Stimulated activated effector memory CD8-positive, alpha-beta T cell treated with anti-CD3 and anti-CD28 coated beads, Interleukin-12 subunit alpha, Interleukin-12 subunit beta, amount 100 ng/mL, for 72 hours (primary cell): Measurements from ENCODE around the gene SNPH.

ENCODE experiments used
- ATAC-seq: fragments of 150-1000 bp; cut with Tn5 transposase; 2 replicates; pipeline ENCODE4 v1.10.0; 2021
- DNase-seq, 2 donors: peaks; one replicate each; pipeline ENCODE4 v3.0.0; 2021 to 2022; ENCODE audit warnings: low spot score in 2 of 2
- H3K27ac Mint-ChIP-seq: one replicate; pipeline ENCODE4 v1.8.0; 2022; ENCODE audit warnings: mild to moderate bottlenecking, mixed read lengths
- H3K36me3 Mint-ChIP-seq: one replicate; pipeline ENCODE4 v1.8.0; 2022; ENCODE audit warnings: mild to moderate bottlenecking, mixed read lengths
- H3K4me1 Mint-ChIP-seq: one replicate; pipeline ENCODE4 v1.8.0; 2022; ENCODE audit warnings: mixed read lengths
- H3K4me3 Mint-ChIP-seq: one replicate; pipeline ENCODE4 v1.8.0; 2022; ENCODE audit warnings: mild to moderate bottlenecking, mixed read lengths
- H3K9me3 Mint-ChIP-seq: one replicate; pipeline ENCODE4 v1.8.0; 2022; ENCODE audit warnings: mixed read lengths

Gene SNPH

DNA sequence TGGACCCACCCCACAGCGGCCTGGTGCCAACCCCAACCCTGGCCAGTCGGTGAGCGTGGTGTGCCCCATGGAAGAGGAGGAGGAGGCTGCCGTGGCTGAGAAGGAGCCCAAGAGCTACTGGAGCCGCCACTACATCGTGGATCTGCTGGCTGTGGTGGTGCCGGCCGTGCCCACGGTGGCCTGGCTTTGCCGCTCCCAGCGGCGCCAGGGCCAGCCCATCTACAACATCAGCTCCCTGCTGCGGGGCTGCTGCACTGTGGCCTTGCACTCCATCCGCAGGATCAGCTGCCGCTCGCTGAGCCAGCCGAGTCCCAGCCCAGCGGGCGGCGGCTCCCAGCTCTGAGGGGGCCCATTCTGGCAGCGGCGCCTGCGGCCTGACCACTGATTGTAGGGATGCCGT, 39.6 kb downstream of the SNPH start:
- H3K4me1 Mint-ChIP-seq, result peaks cover 8% of the 10 kb centered on the region
- no peak for DNase-seq
- peak overlapping the region; percentile 79 for H3K27ac Mint-ChIP-seq

DNA sequence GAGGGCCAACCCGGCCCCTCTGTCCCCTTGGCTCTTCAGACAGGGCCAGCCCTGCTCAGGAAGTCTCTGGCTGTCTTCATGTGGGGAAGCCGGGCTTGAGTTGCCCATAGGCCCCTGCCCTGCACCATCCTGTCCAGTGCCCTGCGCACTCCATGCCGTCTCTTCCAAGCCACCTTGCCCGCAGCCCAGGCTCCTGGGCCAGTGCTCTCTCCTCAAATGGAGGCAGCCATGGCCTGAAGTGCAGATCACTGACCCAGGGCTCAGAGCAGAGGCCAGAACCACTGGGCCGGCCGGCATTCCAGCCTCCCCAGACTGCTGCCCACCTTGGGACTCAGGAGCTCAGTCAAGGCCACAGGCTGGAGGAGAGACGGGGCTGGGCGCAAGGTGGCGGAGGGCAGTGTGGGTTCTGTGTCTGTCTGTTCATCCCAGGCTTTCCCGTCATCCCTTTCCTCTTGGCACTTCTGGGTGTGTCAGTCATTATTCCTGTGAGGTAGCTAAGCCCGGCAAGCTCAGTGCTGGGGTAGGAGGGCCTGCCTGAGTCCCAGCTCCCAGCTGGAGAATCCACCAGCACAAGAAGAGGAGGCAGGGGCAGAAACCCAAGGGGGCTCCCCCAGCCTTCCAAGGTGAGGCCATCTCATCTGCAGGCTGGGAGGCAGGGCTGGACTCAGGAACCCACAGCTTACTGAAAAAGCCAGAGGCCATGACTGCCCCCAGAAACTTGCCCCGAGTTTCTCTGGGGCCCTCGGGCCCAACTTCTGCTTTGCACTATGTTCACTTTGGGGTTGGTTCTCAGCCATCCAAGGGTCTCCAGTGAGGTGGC, 40.4 kb downstream of the SNPH start:
- no peak overlapping the region for H3K4me3 Mint-ChIP-seq
- no peaks in the 10 kb centered on the region for H3K9me3 Mint-ChIP-seq
- no peak for DNase-seq
- H3K27ac Mint-ChIP-seq, result peak overlapping the region; percentile 54
- no peak for ATAC-seq
- peaks cover 14% of the 10 kb centered on the region for H3K36me3 Mint-ChIP-seq
- peaks cover under 1% of the 10 kb centered on the region for H3K4me1 Mint-ChIP-seq

More for the DNA sequence above, 39.6 kb downstream of the SNPH start:
- Mint-ChIP-seq H3K4me3 (no peak overlapping the region), H3K9me3 (no peaks in the 10 kb centered on the region), H3K36me3 (peaks cover 14% of the 10 kb centered on the region)
- ATAC-seq, result no peak

DNA sequence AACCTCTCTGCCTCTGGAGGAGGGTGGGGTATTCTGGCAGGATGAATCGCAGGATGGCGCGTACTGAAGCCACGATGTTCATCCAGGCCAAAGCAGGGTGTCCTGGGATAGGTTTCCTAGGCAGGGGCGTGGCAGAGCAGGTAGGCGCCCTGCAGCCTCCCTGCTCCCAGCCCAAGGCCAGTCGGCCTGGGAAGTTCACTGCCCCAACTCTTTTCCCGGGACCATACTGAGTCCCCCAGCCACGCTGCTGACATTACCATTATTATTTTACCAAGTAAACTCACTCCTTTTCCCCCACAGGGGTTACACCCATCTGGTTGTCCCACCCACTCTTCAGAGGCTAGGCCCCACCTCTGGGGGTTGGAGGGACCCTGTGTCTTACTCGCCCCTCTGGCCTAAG, 41.1 kb downstream of the SNPH start:
- Mint-ChIP-seq H3K27ac (peak overlapping the region; percentile 54), H3K4me1 (no peaks in the 10 kb centered on the region), H3K4me3 (no peak overlapping the region), H3K36me3 (peaks cover 14% of the 10 kb centered on the region), H3K9me3 (no peaks in the 10 kb centered on the region)
- ATAC-seq, result no peak
- no peak for DNase-seq

DNA sequence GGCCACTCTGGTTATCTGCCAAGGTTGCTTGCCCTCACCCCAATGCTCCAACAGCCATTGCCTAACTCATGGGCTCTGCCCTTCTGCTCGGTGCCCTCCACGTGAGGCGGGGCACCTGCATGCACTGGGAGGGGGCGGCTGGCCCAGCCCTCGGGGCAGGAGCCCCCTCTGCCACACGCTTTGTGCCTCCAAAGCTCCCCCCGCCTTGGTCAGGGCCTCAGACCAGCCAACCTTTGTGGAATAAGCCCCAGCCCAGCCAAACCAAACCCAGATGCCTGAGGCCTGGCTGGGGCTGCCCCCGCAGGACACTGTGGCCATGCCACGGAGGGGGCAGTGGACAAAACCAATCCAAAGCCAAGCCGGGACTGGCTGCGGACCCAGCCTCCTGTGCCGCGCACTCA, 41.5 kb downstream of the SNPH start:
- Mint-ChIP-seq H3K4me3 (no peak overlapping the region), H3K4me1 (no peaks in the 10 kb centered on the region), H3K9me3 (no peaks in the 10 kb centered on the region), H3K27ac (peak overlapping the region; percentile 54), H3K36me3 (peaks cover 13% of the 10 kb centered on the region)
- ATAC-seq (no peak), DNase-seq (no peak)

DNA sequence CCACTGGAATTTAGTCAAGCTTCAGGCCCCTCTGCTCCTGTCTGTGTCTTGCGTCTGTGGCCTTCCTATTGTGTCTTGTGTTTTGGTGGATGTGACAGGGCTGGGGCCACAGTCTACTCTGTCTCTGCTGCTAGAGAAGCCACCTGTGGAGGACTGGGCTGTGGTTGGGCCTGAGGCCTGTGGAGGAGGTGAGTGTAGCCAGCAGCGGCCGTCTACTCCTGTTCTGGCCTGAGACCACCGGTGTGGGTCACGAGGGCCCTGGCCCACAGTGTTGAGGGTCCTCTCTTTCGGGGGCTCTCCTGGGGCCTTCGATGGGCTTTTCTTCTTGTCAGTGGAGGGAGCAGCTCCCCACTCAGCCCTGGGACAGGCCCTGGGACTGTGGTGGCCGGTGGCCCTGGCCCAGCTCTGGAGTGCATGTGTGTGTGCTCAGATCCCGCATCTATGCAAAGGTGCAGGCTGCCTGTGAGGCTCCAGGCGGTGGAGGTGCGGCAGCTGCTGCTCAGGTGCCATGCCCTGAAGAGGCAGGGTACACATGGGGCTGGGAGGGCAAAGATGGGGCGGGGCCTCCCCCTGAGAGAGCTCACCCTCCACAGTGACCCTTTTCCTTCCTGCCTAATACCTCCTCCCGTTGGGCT, 42.1 kb downstream of the SNPH start:
- no peaks in the 10 kb centered on the region for H3K4me1 Mint-ChIP-seq
- ATAC-seq, result no peak
- H3K27ac Mint-ChIP-seq, result peak overlapping the region; percentile 24
- no peak overlapping the region for H3K4me3 Mint-ChIP-seq
- no peaks in the 10 kb centered on the region for H3K9me3 Mint-ChIP-seq
- H3K36me3 Mint-ChIP-seq, result peaks cover 6% of the 10 kb centered on the region
- no peak for DNase-seq

DNA sequence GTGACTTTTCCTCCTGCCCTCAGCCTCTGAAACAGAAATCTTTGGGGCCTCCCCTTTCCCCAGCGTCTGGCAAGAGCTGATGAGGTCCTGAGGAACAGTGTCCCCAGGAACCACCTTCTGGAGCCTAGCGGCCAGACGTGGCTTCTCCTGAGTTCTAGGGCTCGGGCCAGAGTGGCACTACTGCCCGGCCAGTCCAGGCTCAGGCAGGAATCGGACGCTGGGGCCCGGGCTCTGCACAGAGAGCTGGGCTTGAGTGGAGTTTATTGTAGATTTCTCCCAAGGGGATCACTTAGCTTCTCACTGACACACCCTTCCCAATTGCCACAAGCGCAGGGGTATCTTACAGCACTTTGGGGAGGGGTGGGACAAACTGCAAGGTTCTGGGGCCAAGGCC, 42.6 kb downstream of the SNPH start:
- no peaks in the 10 kb centered on the region for H3K4me1 Mint-ChIP-seq
- no peaks in the 10 kb centered on the region for H3K9me3 Mint-ChIP-seq
- H3K36me3 Mint-ChIP-seq, result peaks cover 5% of the 10 kb centered on the region
- DNase-seq (no peak), ATAC-seq (no peak)
- H3K4me3 Mint-ChIP-seq, result no peak overlapping the region
- H3K27ac Mint-ChIP-seq, result no peak overlapping the region

DNA sequence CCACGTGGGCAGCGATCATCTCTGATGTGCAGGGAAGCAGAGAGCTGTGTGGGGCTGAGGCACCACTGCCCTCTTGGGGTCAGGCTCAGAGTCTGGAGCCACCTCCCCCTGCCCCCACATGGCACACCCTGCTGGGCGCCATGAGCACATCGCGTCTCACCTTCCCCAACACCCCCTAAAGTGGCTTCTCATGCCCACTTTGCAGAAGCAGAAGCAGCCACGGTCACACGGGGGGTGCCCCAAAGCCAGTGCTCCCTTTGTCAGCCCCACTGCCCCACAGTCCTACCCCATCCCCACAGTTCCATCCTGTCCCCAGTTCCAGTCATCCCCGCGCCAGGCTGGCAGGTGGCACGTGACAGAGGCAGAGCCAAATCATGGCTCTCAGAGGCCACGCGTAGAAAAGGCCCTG, 43.3 kb downstream of the SNPH start:
- Mint-ChIP-seq H3K4me1 (no peaks in the 10 kb centered on the region), H3K4me3 (no peak overlapping the region), H3K9me3 (no peaks in the 10 kb centered on the region), H3K27ac (no peak overlapping the region), H3K36me3 (peaks cover 5% of the 10 kb centered on the region)
- no peak for DNase-seq
- ATAC-seq, result no peak

DNA sequence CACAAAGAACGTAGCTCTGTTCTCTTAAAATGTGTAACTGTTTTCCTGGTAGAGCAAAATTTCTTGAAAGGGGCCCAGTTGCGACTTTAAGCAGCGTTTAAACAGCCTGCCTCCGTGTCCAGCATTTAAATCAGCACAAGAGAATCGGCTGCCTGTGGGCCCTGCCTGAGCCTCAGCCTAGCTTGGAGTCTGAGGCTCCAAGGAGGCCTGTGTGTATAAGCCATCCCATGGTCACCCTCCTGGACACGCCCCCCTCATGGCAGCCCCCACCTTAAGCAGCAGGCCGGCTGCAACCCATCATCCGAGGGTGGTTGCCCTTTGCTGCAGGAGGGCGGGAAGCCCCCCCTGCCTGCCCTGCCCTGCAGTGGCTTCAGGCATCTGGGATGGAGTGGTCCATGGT, 44.0 kb downstream of the SNPH start:
- ATAC-seq, result no peak
- H3K27ac Mint-ChIP-seq, result no peak overlapping the region
- peaks cover 5% of the 10 kb centered on the region for H3K36me3 Mint-ChIP-seq
- DNase-seq, result no peak
- H3K4me1 Mint-ChIP-seq, result no peaks in the 10 kb centered on the region
- no peak overlapping the region for H3K4me3 Mint-ChIP-seq
- no peaks in the 10 kb centered on the region for H3K9me3 Mint-ChIP-seq

DNA sequence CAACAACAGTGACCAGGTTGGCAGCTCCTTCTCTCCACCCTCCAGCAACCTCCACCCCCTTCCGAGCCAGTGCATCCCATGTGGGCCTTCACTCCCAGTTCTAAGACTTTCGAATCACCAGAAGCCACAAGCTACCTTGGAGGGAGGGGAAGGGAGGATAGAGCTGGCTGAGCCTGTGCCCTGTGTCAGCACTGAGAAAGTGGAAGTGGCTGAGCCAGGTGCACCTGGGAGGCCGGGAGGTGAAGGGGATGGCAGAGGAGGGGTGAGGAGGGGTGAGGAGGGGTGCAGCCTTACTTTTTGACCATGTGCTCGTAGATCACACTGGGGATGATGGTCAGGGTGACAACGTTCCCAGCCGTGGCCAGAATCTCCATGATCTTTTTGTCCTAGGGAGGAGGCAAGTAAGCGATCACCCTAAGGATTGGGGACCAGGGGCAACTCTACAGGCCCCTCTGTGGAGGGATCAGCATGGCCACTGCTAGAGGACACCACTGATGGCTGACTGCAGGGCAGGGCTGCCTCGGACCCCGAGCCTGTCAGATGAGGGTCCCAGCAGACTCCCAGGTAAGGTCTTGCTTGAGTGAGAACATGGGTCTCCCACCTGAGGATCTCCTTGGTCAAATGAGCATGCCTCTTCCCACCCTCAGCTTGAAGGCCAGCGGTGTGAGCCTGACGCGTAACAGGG, 44.6 kb downstream of the SNPH start:
- Mint-ChIP-seq H3K27ac (no peak overlapping the region), H3K36me3 (peaks cover 1% of the 10 kb centered on the region), H3K4me3 (no peak overlapping the region), H3K4me1 (no peaks in the 10 kb centered on the region), H3K9me3 (no peaks in the 10 kb centered on the region)
- ATAC-seq (no peak), DNase-seq (no peak)

DNA sequence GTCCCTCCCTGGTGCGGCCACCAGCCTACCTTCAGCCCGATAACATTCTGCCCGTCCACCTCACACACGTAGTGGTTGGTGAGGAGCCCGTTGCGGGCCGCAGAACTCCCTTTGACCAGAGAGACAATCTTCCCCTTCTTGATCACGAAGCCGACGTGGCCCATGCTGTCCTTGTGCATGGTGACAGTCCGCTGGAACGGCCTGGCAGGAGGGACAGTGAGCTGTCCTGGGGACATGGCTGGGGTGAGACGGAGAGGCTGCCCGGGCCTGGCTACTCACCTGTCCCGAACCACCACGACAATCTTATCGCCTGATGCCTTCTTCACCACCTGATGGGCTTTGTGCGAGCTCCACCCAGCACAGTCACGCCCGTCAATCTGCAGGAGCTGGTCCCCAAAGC, 46.2 kb downstream of the SNPH start:
- no peak overlapping the region for H3K4me3 Mint-ChIP-seq
- ATAC-seq, result no peak
- H3K27ac Mint-ChIP-seq, result no peak overlapping the region
- H3K9me3 Mint-ChIP-seq, result no peaks in the 10 kb centered on the region
- H3K4me1 Mint-ChIP-seq, result peaks cover under 1% of the 10 kb centered on the region
- no peak for DNase-seq
- no peaks in the 10 kb centered on the region for H3K36me3 Mint-ChIP-seq

DNA sequence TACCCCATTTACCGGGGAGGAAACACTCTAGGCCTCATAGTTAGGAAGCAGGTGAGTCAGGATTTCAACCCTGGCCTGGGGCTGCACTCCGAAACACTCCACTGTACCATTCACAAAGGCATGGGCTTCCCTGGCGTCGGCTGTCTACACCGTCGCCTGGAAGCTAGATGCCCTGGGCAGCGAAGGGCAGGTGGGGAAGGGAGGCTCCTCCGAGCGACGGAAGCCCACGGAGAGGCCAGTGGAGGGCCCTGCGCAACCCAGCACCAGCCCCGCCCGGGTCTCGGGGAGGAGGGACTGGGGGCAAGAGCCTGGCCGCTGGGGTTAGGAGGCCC, 46.8 kb downstream of the SNPH start:
- no peak for DNase-seq
- no peak overlapping the region for H3K4me3 Mint-ChIP-seq
- no peaks in the 10 kb centered on the region for H3K36me3 Mint-ChIP-seq
- no peak overlapping the region for H3K27ac Mint-ChIP-seq
- H3K9me3 Mint-ChIP-seq, result no peaks in the 10 kb centered on the region
- ATAC-seq, result no peak
- H3K4me1 Mint-ChIP-seq, result peaks cover 6% of the 10 kb centered on the region

DNA sequence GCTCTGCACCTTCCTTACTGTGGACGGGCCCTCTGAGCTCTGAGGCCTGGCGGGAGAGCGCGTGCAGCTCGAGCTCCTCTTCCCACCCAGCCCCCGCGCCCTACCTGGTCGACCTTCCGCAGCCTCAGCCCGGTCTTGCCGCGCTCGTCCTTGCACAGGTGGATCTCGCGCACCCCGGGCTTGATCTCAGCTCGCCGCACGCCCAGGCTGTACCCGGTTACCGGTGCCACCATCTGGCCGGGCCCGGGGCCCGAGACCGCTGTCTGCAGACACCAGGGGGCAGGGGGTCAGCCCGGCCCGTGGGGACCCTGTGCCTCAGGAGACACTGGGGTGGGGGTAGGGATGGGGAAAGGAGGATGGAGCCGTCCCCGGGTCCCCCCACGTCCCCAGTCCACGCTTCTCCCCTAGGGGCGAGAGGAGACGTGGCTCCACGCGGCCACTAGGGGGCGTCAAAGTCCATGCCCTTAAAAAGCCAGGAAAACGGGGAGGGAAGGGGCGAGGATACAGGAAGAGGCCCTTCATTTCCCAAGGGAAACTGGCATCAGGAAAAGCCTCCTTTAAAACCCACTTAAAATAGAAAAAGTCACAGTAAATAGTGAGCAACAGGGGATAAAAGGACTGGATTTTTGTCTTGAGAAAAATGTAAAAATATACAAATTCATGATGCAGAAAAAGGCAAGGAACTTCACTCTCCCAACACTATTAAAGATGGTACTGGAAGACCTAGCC, 47.3 kb downstream of the SNPH start:
- no peak overlapping the region for H3K27ac Mint-ChIP-seq
- no peaks in the 10 kb centered on the region for H3K36me3 Mint-ChIP-seq
- H3K4me3 Mint-ChIP-seq, result no peak overlapping the region
- H3K4me1 Mint-ChIP-seq, result peaks cover 10% of the 10 kb centered on the region
- no peaks in the 10 kb centered on the region for H3K9me3 Mint-ChIP-seq
- peak; percentile 58 for ATAC-seq
- peak; percentile 47 to 79 for DNase-seq

DNA sequence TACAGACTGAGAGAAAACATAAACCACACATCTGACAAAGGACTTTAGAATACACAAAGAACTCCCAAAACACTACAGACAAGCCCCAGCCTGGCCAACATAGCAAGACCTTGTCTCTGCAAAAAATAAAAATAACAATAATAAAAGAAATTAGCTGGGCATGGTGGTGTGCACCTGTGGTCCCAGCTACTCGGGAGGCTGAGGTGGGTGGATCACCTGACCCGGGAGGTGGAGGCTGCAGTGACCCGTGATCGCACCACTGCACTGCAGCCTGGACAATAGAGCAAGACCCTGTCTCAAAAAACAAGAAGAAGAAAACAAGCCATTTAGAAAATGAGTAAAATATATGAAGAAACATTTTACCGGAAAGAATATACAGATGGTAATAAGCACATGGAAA, 49.7 kb downstream of the SNPH start:
- Mint-ChIP-seq H3K4me3 (no peak overlapping the region), H3K36me3 (no peaks in the 10 kb centered on the region), H3K9me3 (no peaks in the 10 kb centered on the region), H3K4me1 (peaks cover 10% of the 10 kb centered on the region), H3K27ac (no peak overlapping the region)
- no peak for DNase-seq
- no peak for ATAC-seq

DNA sequence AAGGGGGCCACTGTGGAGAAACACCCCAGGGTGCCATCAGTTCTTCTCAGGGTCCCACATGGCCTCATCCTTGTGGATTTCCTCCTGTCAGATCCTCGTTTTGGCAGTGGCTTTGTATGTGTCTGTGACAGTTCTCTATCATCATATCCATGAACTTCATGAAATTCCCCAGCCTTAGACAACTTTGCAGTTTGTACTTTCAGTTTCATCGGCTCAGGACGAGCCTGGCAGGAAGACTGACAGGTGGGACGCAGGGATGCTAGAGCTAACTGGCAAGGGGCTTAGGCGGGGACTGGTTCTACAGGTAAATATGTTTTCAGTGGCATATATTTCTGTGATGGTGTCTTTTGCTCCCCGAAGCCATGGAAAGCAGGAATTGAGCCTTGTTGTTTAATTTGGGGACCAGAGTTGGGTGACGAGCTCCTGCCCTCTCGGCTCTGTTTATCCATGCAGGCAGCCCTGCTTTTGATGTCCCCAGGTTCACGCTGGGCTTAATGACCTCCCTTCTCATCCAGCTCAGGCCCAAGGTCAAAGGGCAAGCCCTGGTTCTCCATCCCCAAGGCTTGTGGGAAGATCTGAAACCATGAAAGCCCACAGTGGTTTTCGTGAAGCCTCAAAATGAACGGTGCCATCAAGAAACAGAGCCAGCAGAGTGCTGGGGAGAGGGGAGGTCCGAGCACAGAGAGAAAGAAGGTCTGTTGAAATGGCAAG, 51.6 kb downstream of the SNPH start:
- ATAC-seq (no peak), DNase-seq (no peak)
- no peaks in the 10 kb centered on the region for H3K9me3 Mint-ChIP-seq
- H3K27ac Mint-ChIP-seq, result peak overlapping the region; percentile 23
- peaks cover 10% of the 10 kb centered on the region for H3K4me1 Mint-ChIP-seq
- peaks cover 5% of the 10 kb centered on the region for H3K36me3 Mint-ChIP-seq
- H3K4me3 Mint-ChIP-seq, result no peak overlapping the region

DNA sequence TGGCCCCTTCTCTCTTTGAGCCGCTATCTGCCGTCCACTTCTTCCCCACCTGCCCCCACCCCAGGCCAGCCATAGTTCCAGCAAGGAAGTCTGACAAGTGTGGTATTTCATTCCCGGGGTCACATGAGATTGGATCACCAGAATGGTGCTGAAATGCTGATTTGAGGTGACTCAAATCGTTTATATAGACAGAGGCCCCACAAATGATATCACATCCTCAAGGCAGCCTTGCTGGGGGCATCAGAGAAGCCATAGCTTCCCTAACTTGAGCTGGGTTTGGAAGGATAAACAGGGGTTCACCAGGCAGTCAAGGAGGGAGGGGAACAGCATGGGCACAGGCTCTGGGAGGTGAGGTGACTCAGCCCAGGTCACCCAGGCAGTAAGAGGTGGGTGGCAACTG, 53.0 kb downstream of the SNPH start:
- H3K4me3 Mint-ChIP-seq, result no peak overlapping the region

More for the DNA sequence above, 53.0 kb downstream of the SNPH start:
- ATAC-seq (no peak), DNase-seq (no peak)
- Mint-ChIP-seq H3K9me3 (no peaks in the 10 kb centered on the region), H3K4me1 (peaks cover 10% of the 10 kb centered on the region), H3K36me3 (peaks cover 5% of the 10 kb centered on the region), H3K27ac (peak overlapping the region; percentile 61)
